Kidney (tissue), 14 donors: ENCODE data around the gene IZUMO2. TPM values are rescaled to one million over a fixed set of nuclear protein-coding genes. Genes with fewer than 3 reads are reported as not detected.
A peak's percentile ranks its signal among the peaks of the same experiment; 100 is the strongest.

Experiments
- DNase-seq, 5 donors: peaks; one replicate each; pipeline ENCODE4 v3.0.0-alpha.2; 2013 to 2020
- FAIRE-seq: peaks from 2 replicates; lab custom pipeline; 2012; peaks lifted over from hg19 to GRCh38; lab: Jason Lieb, UNC
- H3K27ac ChIP-seq, 2 donors: one replicate each; pipeline ENCODE4 v1.7.0; 2013; ENCODE audit warnings: low read depth in 2 of 2, low read length in 2 of 2, inconsistent platforms in 1 of 2
- H3K27me3 ChIP-seq: one replicate; pipeline ENCODE4 v1.7.1; 2013; ENCODE audit warnings: low read length, inconsistent platforms; ENCODE audit not compliant: control insufficient read depth, insufficient read depth
- H3K36me3 ChIP-seq, 3 donors: one replicate each; pipeline versions ENCODE4 v1.7.0 to v1.7.1; 2013; ENCODE audit warnings: low read length in 3 of 3, control low read depth in 1 of 3, inconsistent platforms in 1 of 3; ENCODE audit not compliant: insufficient read depth in 3 of 3, control insufficient read depth in 2 of 3
- H3K4me1 ChIP-seq, 3 donors: one replicate each; pipeline versions ENCODE4 v1.7.0 to v1.7.1; 2013; ENCODE audit warnings: low read length in 3 of 3, inconsistent platforms in 1 of 3, low read depth in 1 of 3; ENCODE audit not compliant: control insufficient read depth in 2 of 3, insufficient read depth in 2 of 3
- H3K4me3 ChIP-seq, 3 donors: one replicate each; pipeline versions ENCODE4 v1.7.0 to v1.8.1; 2013; ENCODE audit warnings: low read length in 3 of 3, control low read depth in 1 of 3, inconsistent platforms in 1 of 3
- H3K9ac ChIP-seq, 3 donors: one replicate each; pipeline versions ENCODE4 v1.7.0 to v1.7.1; 2013; ENCODE audit warnings: low read length in 3 of 3, control low read depth in 1 of 3, inconsistent platforms in 1 of 3
- H3K9me3 ChIP-seq, 3 donors: one replicate each; pipeline versions ENCODE4 v1.7.0 to v1.7.1; 2013; ENCODE audit warnings: low read length in 3 of 3, control low read depth in 1 of 3, inconsistent platforms in 1 of 3; ENCODE audit not compliant: control insufficient read depth in 2 of 3, insufficient read depth in 1 of 3
- CTCF ChIP-seq: IDR thresholded peaks from 3 replicates; pipeline ENCODE4 v1.5.1; 2012; ENCODE audit warnings: mild to moderate bottlenecking, moderate library complexity, borderline replicate concordance; ENCODE audit not compliant: insufficient read depth; ENCODE audit errors: extremely low read depth
- intact Hi-C: fragments of 100-400 bp; cut with DNase I; formaldehyde crosslinking; loops from one replicate; pipeline ENCODE4 v1.11.1; 2022
- polyA plus RNA-seq: library from polyadenylated mRNA; stranded (reverse); fragments of 350-450 nt; fragmentation: Illumina TruSeq; extraction: RNeasy Lipid Tissue Mini Kit (QIAGEN cat#74804); gene quantifications from one replicate; pipeline ENCODE4 v1.2.3, GENCODE V29; 2014; ENCODE audit warnings: low read depth, low replicate concordance; ENCODE audit not compliant: insufficient read depth
- total RNA-seq: library from RNA; stranded (reverse); fragmentation: NEBNext Ultra II Directional; extraction: Animal tissue kit (Norgen Biotek cat#: 25700); gene quantifications from one replicate; pipeline ENCODE4 v1.2.1, GENCODE V29; 2021
- donor health status: control.
- donor health status: control.
- donor health status: control.
- donor health status: control.
- donor health status: control.
- donor health status: DM: yes; HTN: yes; CAD: no.
- donor health status: Normal renal cell carcinoma (clear cell type).

The IZUMO2 gene
- total and polyA plus RNA-seq, 2 donors from 2014 or later = not detected

- H3K4me1 ChIP-seq = peaks cover 0 to 9% (median 0%) of the 10 kb centered on the region in 3 donors
- no peak overlapping the region for H3K27ac ChIP-seq
- no peaks in the 10 kb centered on the region for H3K9me3 ChIP-seq
- H3K9ac ChIP-seq = peak overlapping the region in 1 of 3 donors; percentile 40
- DNase-seq = no peak
- no peak overlapping the region for H3K4me3 ChIP-seq
- no peaks in the 10 kb centered on the region for H3K36me3 ChIP-seq
- FAIRE-seq = no peak
- intact Hi-C loops = no loop called here
- no peak for TF ChIP-seq CTCF
- peaks cover 8% of the 10 kb centered on the region for H3K27me3 ChIP-seq
These were observed 43.1 kb upstream of the IZUMO2 start for GRCh38 chr19:50206191-50206590.

- no peak for FAIRE-seq
- H3K36me3 ChIP-seq = no peaks in the 10 kb centered on the region
- intact Hi-C loops = no loop called here
These were observed 42.6 kb upstream of the IZUMO2 start for GRCh38 chr19:50205681-50206138.

GRCh38 chr19:50204811-50205675, 42.0 kb upstream of the IZUMO2 start:
- no peak for TF ChIP-seq CTCF
- H3K36me3 ChIP-seq = no peaks in the 10 kb centered on the region
- peaks cover 0 to 9% (median 0%) of the 10 kb centered on the region in 3 donors for H3K4me1 ChIP-seq
- peak overlapping the region in 1 of 3 donors; percentile 65 for H3K9ac ChIP-seq
- H3K27ac ChIP-seq = peak overlapping the region; percentile 32 to 36
- H3K27me3 ChIP-seq = peaks cover 8% of the 10 kb centered on the region
- peak overlapping the region in 2 of 3 donors; percentile 44 to 54 for H3K4me3 ChIP-seq
- FAIRE-seq = no peak
- no peaks in the 10 kb centered on the region for H3K9me3 ChIP-seq
- intact Hi-C loops = no loop called here
- peak; percentile 85 to 93 (median 88) for DNase-seq

More at GRCh38 chr19:50205681-50206138, 42.6 kb upstream of the IZUMO2 start:
- peak overlapping the region in 1 of 3 donors; percentile 35 for H3K4me3 ChIP-seq
- no peaks in the 10 kb centered on the region for H3K9me3 ChIP-seq
- peaks cover 0 to 9% (median 0%) of the 10 kb centered on the region in 3 donors for H3K4me1 ChIP-seq
- peak overlapping the region in 1 of 2 donors; percentile 32 for H3K27ac ChIP-seq
- no peak for TF ChIP-seq CTCF
- H3K27me3 ChIP-seq = peaks cover 8% of the 10 kb centered on the region
- peak in 3 of 5 donors; percentile 29 to 87 (median 55) for DNase-seq
- H3K9ac ChIP-seq = peak overlapping the region in 1 of 3 donors; percentile 40
